KMS-11 (cell line): ENCODE data around the gene FRMPD2.
"Not testable (repeated sequence)": the region's sequence is repeated elsewhere in the genome, so short reads cannot be mapped to it uniquely, and the experiment has no call there.

Source experiments
- H2AFZ ChIP-seq: fragments of 200-600 bp; sonication (generic); 2 replicates; pipeline ENCODE4 v1.6.1; 2016; ENCODE audit warnings: antibody characterized with exemption, mixed run types, low read depth
- H3K27ac ChIP-seq: fragments of 200-600 bp; sonication (generic); 2 replicates; pipeline ENCODE4 v1.6.1; 2016; ENCODE audit warnings: mild to moderate bottlenecking, mixed run types
- H3K27me3 ChIP-seq: fragments of 200-600 bp; sonication (generic); 2 replicates; pipeline ENCODE4 v1.6.1; 2017; ENCODE audit warnings: mild to moderate bottlenecking, low read depth, mixed run types, moderate library complexity; ENCODE audit not compliant: insufficient read depth
- H3K36me3 ChIP-seq: fragments of 200-600 bp; sonication (generic); 2 replicates; pipeline ENCODE4 v1.6.1; 2017; ENCODE audit warnings: mild to moderate bottlenecking, mixed run types; ENCODE audit not compliant: insufficient read depth
- H3K4me1 ChIP-seq: fragments of 200-600 bp; sonication (generic); 2 replicates; pipeline ENCODE4 v1.6.1; 2016; ENCODE audit warnings: mild to moderate bottlenecking, low read depth, mixed run types; ENCODE audit not compliant: poor library complexity, severe bottlenecking
- H3K4me2 ChIP-seq: fragments of 200-600 bp; sonication (generic); 2 replicates; pipeline ENCODE4 v1.7.0; 2016; ENCODE audit warnings: mild to moderate bottlenecking, mixed run types
- H3K4me3 ChIP-seq: fragments of 200-600 bp; sonication (generic); IDR thresholded peaks from 2 replicates; pipeline ENCODE4 v1.6.1; 2017; ENCODE audit warnings: low read depth, low read length, mixed read lengths; ENCODE audit not compliant: insufficient read depth
- H3K79me2 ChIP-seq: fragments of 200-600 bp; sonication (generic); 2 replicates; pipeline ENCODE4 v1.6.1; 2016; ENCODE audit warnings: low read depth, mixed run types; ENCODE audit not compliant: insufficient read depth
- H3K9ac ChIP-seq: fragments of 200-600 bp; sonication (generic); 2 replicates; pipeline ENCODE4 v1.6.1; 2016; ENCODE audit warnings: mild to moderate bottlenecking, mixed run types
- H4K20me1 ChIP-seq: fragments of 200-600 bp; sonication (generic); 2 replicates; pipeline ENCODE4 v1.6.1; 2016; ENCODE audit warnings: mild to moderate bottlenecking, mixed run types; ENCODE audit not compliant: insufficient read depth
- TF ChIP-seq, protein P1 (sequence below): fragments of 200-600 bp; sonication (generic); conservative IDR thresholded peaks from 2 replicates; pipeline ENCODE4 v1.6.1; 2017; ENCODE audit warnings: low read depth, mild to moderate bottlenecking, antibody characterized with exemption, low read length, moderate library complexity, mixed read lengths

Gene FRMPD2

DNA sequence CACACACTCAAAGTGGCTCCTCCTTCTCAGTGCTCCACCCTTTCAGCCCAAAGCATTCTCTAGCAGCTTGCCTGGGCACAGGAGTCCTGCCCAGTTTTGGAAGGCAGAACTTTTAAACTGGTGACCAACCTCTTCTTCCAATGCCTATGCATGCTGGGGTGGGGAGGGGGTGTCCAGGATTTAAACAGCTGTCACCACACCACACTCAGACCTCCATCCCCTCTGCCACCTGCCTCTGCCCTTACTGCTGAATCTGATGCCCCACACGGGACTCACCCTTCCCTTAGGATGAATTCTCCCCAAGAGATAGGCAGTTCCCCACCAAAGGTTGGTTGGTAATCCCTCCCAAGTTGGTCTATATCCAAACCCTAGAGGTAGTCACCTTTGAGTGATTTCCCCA is 50.2 kb downstream of the FRMPD2 start:
- H3K4me3 ChIP-seq: no peak overlapping the region
- TF ChIP-seq, protein P1, sequence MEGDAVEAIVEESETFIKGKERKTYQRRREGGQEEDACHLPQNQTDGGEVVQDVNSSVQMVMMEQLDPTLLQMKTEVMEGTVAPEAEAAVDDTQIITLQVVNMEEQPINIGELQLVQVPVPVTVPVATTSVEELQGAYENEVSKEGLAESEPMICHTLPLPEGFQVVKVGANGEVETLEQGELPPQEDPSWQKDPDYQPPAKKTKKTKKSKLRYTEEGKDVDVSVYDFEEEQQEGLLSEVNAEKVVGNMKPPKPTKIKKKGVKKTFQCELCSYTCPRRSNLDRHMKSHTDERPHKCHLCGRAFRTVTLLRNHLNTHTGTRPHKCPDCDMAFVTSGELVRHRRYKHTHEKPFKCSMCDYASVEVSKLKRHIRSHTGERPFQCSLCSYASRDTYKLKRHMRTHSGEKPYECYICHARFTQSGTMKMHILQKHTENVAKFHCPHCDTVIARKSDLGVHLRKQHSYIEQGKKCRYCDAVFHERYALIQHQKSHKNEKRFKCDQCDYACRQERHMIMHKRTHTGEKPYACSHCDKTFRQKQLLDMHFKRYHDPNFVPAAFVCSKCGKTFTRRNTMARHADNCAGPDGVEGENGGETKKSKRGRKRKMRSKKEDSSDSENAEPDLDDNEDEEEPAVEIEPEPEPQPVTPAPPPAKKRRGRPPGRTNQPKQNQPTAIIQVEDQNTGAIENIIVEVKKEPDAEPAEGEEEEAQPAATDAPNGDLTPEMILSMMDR: no peak
- no peak overlapping the region for H3K4me2 ChIP-seq
- no peaks in the 10 kb centered on the region for H3K79me2 ChIP-seq
- no peaks in the 10 kb centered on the region for H4K20me1 ChIP-seq
- H2AFZ ChIP-seq: no peak overlapping the region
- H3K27ac ChIP-seq: no peak overlapping the region
- H3K27me3 ChIP-seq: no peaks in the 10 kb centered on the region
- no peak overlapping the region for H3K9ac ChIP-seq
- H3K4me1 ChIP-seq: no peaks in the 10 kb centered on the region
- no peaks in the 10 kb centered on the region for H3K36me3 ChIP-seq

DNA sequence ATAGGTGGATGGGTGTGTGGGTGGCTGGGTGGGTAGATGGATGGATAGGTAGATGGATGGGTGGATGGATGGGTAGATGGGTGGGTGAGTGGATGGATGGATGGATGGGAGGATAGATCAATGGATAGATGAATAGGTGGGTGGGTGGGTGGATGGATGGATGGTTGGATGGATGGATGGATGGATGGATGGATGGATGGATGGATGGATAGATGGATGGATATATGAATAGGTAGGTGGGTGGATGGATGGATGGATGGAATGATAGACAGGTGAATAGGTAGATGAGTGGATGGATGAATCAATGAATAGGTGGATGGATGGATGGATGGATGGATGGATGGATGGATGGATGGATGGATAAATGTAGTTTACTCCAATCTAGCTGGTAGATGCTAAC is 52.7 kb downstream of the FRMPD2 start:
- no peak overlapping the region for H3K4me2 ChIP-seq
- TF ChIP-seq, protein P1: no peak
- no peak overlapping the region for H3K9ac ChIP-seq
- no peaks in the 10 kb centered on the region for H3K4me1 ChIP-seq
- H4K20me1 ChIP-seq: no peaks in the 10 kb centered on the region
- no peak overlapping the region for H2AFZ ChIP-seq
- H3K79me2 ChIP-seq: no peaks in the 10 kb centered on the region
- no peak overlapping the region for H3K4me3 ChIP-seq
- no peak overlapping the region for H3K27ac ChIP-seq
- no peaks in the 10 kb centered on the region for H3K27me3 ChIP-seq
- H3K36me3 ChIP-seq: no peaks in the 10 kb centered on the region

DNA sequence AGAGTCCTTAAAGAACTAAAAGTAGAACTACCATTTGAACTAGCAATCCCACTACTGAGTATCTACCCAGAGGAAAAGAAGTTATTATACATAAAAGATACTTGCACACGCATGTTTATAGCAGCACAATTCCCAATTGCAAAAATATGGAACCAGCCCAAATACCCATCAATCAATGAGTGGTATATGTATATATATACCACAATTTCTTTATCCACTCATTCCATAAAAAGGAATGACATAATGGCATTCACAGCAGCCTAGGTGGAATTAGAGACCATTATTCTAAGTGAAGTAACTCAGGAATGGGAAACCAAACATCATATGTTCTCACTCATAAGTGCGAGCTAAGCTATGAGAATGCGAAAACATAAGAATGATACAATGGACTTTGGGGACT is 53.5 kb downstream of the FRMPD2 start:
- H3K27me3 ChIP-seq, H3K9ac ChIP-seq, H3K79me2 ChIP-seq, H3K36me3 ChIP-seq, H3K4me2 ChIP-seq, H2AFZ ChIP-seq, H3K4me1 ChIP-seq, H4K20me1 ChIP-seq, H3K4me3 ChIP-seq, H3K27ac ChIP-seq: not testable (repeated sequence)

DNA sequence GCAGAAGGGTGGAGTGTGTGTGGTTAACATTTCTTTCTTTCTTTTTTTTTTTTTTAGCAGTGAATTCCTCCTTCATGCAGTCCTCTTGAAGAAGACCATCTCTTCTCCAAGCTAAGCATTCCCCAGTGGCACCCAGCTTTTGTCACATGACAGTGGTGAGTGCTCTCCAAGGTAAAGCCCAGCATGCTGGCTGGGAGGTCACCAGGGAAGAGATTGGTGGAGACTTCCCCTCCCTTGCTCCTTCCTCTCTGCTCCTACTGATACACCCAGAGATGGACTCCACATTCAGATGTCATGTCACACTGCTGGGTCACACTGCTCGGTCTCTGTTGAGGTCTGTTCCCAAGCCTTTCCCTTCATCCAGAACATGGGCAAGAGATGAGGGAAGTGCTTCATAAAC is 55.3 kb downstream of the FRMPD2 start:
- Histone ChIP-seq H3K4me1 (no peaks in the 10 kb centered on the region), H3K36me3 (no peaks in the 10 kb centered on the region), H3K27me3 (no peaks in the 10 kb centered on the region), H2AFZ (no peak overlapping the region), H3K4me3 (no peak overlapping the region), H3K79me2 (no peaks in the 10 kb centered on the region), H4K20me1 (no peaks in the 10 kb centered on the region), H3K27ac (no peak overlapping the region), H3K9ac (no peak overlapping the region), H3K4me2 (no peak overlapping the region)
- TF ChIP-seq, protein P1: no peak

DNA sequence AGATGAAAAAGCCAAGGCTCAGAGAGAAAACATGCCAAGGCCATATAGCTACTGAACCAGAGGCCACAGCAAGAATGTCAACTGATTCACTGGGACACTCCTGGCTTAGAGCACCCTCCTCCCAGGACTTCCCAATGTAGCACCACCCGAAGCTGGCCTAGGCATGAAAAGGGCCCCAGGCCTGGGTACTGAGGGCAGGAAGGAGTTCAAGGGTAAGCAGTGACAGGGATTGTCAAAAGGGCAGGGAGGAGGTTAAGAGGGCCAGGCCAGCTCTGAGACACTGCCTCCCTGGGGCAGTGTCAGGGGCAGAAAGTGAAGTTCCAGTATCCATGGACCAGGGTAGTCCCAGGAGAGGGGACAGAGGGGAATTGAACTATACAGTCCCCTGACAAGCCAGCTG is 57.8 kb downstream of the FRMPD2 start:
- Histone ChIP-seq H3K4me1 (no peaks in the 10 kb centered on the region), H4K20me1 (no peaks in the 10 kb centered on the region), H2AFZ (no peak overlapping the region), H3K27me3 (no peaks in the 10 kb centered on the region), H3K79me2 (no peaks in the 10 kb centered on the region), H3K9ac (no peak overlapping the region), H3K4me2 (no peak overlapping the region), H3K4me3 (no peak overlapping the region), H3K36me3 (no peaks in the 10 kb centered on the region), H3K27ac (no peak overlapping the region)
- TF ChIP-seq, protein P1: no peak
